ENCODE data around the gene PBX4. TPM values are rescaled to one million over a fixed set of nuclear protein-coding genes. Genes with fewer than 3 reads are reported as not detected.

PBX4 gene
- total RNA-seq, 1 donor from 2014 or later, result 5.2 TPM

GRCh38 chr19:19517235-19517619 lies 101.3 kb downstream of the PBX4 start:
- DNase-seq (ENCODE audit: low spot score, unreplicated experiment), result no peak
- peaks cover 14% of the 10 kb centered on the region for H3K36me3 Mint-ChIP-seq (ENCODE audit: insufficient read depth)
- H3K27ac Mint-ChIP-seq, result no peak overlapping the region
- H3K4me1 Mint-ChIP-seq (ENCODE audit: low read depth), result peaks cover 1% of the 10 kb centered on the region
- H3K9me3 Mint-ChIP-seq (ENCODE audit: low read depth), result no peaks in the 10 kb centered on the region
- H3K4me3 Mint-ChIP-seq (ENCODE audit: low read depth), result peak overlapping the region; percentile 92
- TF ChIP-seq CTCF (IDR thresholded peaks at IDR 0.05; ENCODE audit: unreplicated experiment), result no peak
- H3K27me3 Mint-ChIP-seq, result no peaks in the 10 kb centered on the region

GRCh38 chr19:19515642-19516519 lies 102.6 kb downstream of the PBX4 start, which contains the start of gene NDUFA13:
TSS of gene NDUFA13 (plus strand) at chr19:19516225. CDS start at chr19:19516239, 14 bp downstream.
- Mint-ChIP-seq H3K9me3 (ENCODE audit: low read depth) (no peaks in the 10 kb centered on the region), H3K4me3 (ENCODE audit: low read depth) (peak within 1 kb of the TSS; percentile 92), H3K4me1 (ENCODE audit: low read depth) (peaks cover 1% of the 10 kb centered on the region), H3K36me3 (ENCODE audit: insufficient read depth) (peaks cover 12% of the 10 kb centered on the region), H3K27ac (peak within 1 kb of the TSS; percentile 95), H3K27me3 (no peaks in the 10 kb centered on the region)
- TF ChIP-seq CTCF (IDR thresholded peaks at IDR 0.05; ENCODE audit: unreplicated experiment), result peak; percentile 14
- peak; percentile 87 for DNase-seq (ENCODE audit: low spot score, unreplicated experiment)

- H3K4me3 Mint-ChIP-seq (ENCODE audit: low read depth), result peak within 1 kb of the TSS; percentile 92
- H3K36me3 Mint-ChIP-seq (ENCODE audit: insufficient read depth), result peaks cover 8% of the 10 kb centered on the region
- no peak for TF ChIP-seq CTCF (IDR thresholded peaks at IDR 0.05; ENCODE audit: unreplicated experiment)
- H3K27me3 Mint-ChIP-seq, result no peaks in the 10 kb centered on the region
- peak within 1 kb of the TSS; percentile 95 for H3K27ac Mint-ChIP-seq
- H3K4me1 Mint-ChIP-seq (ENCODE audit: low read depth), result peaks cover 1% of the 10 kb centered on the region
- DNase-seq (ENCODE audit: low spot score, unreplicated experiment), result no peak
- H3K9me3 Mint-ChIP-seq (ENCODE audit: low read depth), result no peaks in the 10 kb centered on the region
Measured at GRCh38 chr19:19514881-19515641, 103.4 kb downstream of the PBX4 start, which contains the start of gene TSSK6. TSS of gene TSSK6 (minus strand) at chr19:19515548. CDS start at chr19:19515427, 121 bp downstream.

- H3K27ac Mint-ChIP-seq, result no peak overlapping the region
- no peak overlapping the region for H3K4me3 Mint-ChIP-seq (ENCODE audit: low read depth)
- H3K36me3 Mint-ChIP-seq (ENCODE audit: insufficient read depth), result peaks cover 5% of the 10 kb centered on the region
- H3K4me1 Mint-ChIP-seq (ENCODE audit: low read depth), result peaks cover 1% of the 10 kb centered on the region
- DNase-seq (ENCODE audit: low spot score, unreplicated experiment), result no peak
- no peaks in the 10 kb centered on the region for H3K9me3 Mint-ChIP-seq (ENCODE audit: low read depth)
- H3K27me3 Mint-ChIP-seq, result no peaks in the 10 kb centered on the region
- TF ChIP-seq CTCF (IDR thresholded peaks at IDR 0.05; ENCODE audit: unreplicated experiment), result no peak
Measured at GRCh38 chr19:19514215-19514657, 104.3 kb downstream of the PBX4 start.

- Mint-ChIP-seq H3K4me1 (ENCODE audit: low read depth) (peaks cover 1% of the 10 kb centered on the region), H3K27ac (no peak overlapping the region), H3K9me3 (ENCODE audit: low read depth) (no peaks in the 10 kb centered on the region), H3K27me3 (no peaks in the 10 kb centered on the region), H3K36me3 (ENCODE audit: insufficient read depth) (peaks cover 3% of the 10 kb centered on the region), H3K4me3 (ENCODE audit: low read depth) (no peak overlapping the region)
- no peak for DNase-seq (ENCODE audit: low spot score, unreplicated experiment)
- TF ChIP-seq CTCF (IDR thresholded peaks at IDR 0.05; ENCODE audit: unreplicated experiment), result no peak
Measured at GRCh38 chr19:19513682-19514081, 104.8 kb downstream of the PBX4 start.
